Prostate gland (tissue), 2 donors: ENCODE measurements around the gene SYDE2.

Source experiments
- POLR2A ChIP-seq: fragments of 450-650 bp; IDR thresholded peaks from one replicate; pipeline ENCODE4 v1.6.1; 2016; ENCODE audit warnings: antibody characterized with exemption, mild to moderate bottlenecking
- TF ChIP-seq, protein P1 (sequence below), 4 experiments: fragments of 200-600 bp in 2 of 4; fragments of 450-650 bp in 2 of 4; sonication (generic) in 2 of 4; IDR thresholded peaks; 1 replicate in 3 of 4; 2 replicates in 1 of 4; pipeline ENCODE4 v1.5.1; 2016 to 2019; ENCODE audit warnings: antibody characterized with exemption in 4 of 4, mild to moderate bottlenecking in 2 of 4, moderate library complexity in 2 of 4

DNA sequence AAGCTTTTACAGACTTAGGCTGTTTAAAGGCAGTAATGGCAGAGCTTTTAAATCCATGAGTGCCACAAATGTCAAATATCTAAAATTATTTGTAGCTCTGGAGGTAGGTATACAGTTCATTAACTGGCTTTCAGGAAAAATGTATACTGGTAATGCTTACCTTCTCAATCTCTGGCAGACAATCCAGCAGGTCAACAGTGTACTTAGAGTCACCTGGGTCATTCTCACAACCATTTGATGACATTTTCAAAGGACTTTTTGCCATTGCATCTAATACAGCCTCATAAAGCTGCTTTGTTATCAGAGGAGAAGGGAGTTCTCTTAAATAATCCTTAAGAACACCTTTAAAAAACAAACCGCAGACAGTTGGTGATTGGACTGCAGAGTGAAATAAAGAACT is 31.9 kb downstream of the SYDE2 start:
- TF ChIP-seq POLR2A: no peak
- TF ChIP-seq, protein P1, sequence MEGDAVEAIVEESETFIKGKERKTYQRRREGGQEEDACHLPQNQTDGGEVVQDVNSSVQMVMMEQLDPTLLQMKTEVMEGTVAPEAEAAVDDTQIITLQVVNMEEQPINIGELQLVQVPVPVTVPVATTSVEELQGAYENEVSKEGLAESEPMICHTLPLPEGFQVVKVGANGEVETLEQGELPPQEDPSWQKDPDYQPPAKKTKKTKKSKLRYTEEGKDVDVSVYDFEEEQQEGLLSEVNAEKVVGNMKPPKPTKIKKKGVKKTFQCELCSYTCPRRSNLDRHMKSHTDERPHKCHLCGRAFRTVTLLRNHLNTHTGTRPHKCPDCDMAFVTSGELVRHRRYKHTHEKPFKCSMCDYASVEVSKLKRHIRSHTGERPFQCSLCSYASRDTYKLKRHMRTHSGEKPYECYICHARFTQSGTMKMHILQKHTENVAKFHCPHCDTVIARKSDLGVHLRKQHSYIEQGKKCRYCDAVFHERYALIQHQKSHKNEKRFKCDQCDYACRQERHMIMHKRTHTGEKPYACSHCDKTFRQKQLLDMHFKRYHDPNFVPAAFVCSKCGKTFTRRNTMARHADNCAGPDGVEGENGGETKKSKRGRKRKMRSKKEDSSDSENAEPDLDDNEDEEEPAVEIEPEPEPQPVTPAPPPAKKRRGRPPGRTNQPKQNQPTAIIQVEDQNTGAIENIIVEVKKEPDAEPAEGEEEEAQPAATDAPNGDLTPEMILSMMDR (IDR thresholded peaks at IDR 0.05): no peak
